HG03135 (cell line): ENCODE data around the gene SDK2.

Source experiments
- ATAC-seq: cut with Tn5 transposase; IDR thresholded peaks from one replicate; pipeline ENCODE4 v1.9.1; 2021; ENCODE audit warnings: mild to moderate bottlenecking, moderate library complexity; ENCODE audit not compliant: unreplicated experiment

SDK2 gene

DNA sequence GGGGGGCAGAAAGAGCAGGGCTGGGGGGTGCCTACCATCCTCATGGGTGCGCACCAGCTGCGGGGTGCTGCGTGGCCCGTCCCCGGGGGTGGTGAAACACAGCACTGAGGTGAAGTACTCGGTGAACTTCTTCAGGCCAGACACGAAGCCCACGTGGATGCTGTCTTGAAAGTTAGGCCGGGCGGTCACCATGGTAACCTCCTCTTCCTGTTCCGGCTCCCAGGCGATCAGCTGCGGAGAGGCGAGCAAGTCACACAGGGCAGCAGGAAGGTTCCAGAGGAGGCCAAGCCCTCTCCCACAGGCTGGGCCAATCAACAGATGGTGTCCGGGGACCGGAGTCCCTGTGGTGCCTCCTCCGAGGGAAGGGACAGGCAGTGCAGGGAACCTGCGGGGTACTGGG is 242.3 kb downstream of the SDK2 start:
- ATAC-seq, result no peak

DNA sequence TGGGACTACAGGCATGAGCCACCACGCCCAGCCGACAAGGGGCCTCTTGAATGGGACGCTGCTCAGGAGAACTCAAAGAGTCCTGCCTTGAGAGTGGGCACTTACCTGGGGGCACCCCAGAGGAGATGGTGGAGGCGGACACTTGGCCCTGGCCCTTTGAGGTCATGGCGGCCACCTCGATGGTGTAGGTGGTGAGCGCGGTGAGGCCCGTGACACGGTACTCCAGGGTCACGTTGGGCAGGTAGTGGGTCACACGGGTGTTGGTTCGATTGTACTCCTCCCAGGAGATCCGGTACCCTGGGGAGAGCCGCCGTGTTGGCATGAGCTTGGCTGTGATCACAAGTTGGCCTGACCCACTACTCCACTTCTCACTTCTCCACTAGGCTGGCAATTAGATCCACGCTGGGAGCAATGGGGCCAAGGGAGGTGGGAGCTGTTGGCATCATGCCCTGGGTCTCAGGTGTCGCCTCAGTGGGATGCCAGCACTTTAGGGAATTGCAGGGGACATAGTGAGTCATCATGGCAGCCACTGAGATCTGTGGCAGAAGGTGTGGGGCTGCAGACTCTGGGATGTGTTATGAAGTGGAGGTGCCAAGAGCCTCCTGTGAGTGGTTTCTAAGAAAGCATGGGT is 243.2 kb downstream of the SDK2 start:
- ATAC-seq, result no peak

DNA sequence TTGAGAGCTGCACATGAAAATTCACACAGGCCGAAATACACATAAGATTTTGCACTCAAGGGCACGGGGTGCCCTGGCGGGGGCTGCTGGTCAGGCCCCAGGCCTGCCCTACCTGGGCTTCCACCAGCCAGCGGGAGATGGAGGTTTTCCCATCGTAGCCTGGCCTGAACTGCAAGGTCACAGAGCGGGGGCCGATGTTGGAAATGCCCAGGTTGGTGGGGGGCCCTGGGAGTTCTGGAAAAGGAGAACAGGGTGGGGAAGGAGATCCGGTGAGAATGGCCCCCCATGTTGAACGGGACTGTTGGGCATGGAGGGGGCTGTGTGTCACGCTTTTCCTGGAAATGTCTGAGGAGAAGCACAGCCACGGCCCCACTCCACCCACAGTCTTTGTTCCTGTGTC is 245.2 kb downstream of the SDK2 start:
- ATAC-seq, result no peak

DNA sequence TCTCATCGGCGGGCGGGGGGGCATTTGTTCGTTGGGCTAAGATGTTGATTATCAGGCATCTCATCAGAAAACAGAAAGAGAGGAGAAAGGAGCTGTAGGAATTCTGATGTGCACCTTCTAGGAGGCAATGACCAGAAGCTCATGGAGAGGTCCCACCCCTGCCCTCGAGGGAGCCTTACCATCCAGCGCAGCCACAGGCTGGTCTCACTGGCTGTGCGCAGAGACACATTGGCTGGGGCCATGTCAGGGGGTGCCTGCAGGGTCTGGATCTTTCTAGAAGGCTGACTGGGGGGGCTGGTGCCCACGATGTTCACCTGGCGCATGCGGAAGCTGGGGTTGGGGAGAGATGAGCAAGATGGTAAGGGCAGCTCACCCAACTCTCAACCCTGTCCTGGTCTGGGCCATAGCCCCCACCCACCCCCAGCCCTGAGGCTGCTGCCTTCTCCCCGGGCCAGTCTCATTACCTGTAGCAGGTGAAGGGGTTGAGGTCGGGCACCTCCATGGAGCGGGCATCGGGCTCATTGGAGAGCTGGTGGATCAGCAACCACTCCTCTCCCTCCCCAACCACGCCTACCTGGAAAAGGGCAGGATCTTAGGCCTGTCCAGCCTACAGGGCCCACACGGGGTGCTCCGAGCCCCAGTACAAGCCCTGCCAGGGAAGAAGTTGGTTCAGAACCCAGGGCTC is 246.2 kb downstream of the SDK2 start:
- ATAC-seq, result no peak

DNA sequence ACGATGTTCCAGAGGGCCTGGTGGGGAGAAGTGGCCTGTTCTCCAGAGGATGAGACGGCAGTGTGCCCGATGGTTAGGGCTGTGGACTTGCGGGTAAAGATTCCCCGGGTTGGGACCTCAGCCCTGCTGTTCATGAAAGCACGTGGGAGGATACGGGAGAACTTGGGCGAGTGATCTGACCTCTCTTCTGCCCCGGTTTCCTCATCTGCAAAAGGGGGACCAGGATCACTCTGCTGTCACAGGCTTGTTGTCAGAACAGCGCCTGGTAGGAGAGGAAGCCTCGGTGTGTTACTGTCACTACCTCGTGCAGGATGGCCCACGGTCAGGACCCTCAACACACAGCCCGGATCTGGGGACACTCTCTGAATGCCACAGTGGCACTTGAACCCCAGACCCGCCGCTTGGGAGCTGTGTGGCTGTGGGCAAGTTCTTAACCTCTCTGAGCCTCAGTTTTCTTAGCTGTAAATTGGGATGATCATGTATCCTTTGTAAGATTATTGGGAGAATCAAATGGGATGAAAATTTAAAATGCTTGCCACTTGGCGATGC is 246.9 kb downstream of the SDK2 start:
- ATAC-seq, result no peak

DNA sequence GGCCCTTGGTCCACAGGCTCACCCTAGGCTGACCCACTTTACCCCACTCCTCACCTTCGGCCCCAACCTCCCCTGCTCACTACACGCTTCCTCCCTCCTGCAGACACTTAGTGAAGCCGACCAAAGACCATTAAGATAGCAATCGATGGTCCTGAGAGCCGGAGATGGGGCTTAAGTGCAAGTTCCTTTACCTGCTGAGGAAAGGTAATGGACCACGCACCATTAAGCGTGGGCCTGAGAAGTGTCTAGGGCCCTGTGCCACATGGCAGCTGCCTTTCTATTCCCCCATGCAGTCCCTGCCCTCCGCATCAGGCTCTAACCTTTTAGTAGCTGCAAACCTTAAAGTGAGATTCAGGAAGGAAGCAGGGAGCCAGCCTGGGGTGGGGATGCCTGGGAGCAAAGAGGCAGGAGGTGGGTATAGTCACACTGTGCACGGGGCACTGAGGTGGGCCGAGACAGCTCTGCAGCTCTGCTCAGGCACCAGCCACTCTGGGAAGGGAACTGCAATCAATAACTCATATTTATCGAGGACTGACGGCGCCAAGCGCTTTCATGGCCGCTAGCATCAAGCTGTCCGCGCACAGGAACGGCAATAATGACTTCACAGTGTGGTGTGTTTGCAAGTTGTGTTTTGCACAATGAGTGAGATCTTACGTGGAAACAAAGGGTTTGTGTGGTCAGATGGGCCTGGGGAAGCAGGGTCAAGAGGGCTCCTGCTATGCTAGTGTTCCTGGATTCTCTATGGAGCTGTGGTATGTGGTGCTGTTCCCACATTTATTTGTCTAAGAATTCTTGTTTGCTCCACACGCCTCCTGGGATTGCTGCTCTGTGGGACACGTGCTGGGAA is 247.6 kb downstream of the SDK2 start:
- ATAC-seq, result no peak

DNA sequence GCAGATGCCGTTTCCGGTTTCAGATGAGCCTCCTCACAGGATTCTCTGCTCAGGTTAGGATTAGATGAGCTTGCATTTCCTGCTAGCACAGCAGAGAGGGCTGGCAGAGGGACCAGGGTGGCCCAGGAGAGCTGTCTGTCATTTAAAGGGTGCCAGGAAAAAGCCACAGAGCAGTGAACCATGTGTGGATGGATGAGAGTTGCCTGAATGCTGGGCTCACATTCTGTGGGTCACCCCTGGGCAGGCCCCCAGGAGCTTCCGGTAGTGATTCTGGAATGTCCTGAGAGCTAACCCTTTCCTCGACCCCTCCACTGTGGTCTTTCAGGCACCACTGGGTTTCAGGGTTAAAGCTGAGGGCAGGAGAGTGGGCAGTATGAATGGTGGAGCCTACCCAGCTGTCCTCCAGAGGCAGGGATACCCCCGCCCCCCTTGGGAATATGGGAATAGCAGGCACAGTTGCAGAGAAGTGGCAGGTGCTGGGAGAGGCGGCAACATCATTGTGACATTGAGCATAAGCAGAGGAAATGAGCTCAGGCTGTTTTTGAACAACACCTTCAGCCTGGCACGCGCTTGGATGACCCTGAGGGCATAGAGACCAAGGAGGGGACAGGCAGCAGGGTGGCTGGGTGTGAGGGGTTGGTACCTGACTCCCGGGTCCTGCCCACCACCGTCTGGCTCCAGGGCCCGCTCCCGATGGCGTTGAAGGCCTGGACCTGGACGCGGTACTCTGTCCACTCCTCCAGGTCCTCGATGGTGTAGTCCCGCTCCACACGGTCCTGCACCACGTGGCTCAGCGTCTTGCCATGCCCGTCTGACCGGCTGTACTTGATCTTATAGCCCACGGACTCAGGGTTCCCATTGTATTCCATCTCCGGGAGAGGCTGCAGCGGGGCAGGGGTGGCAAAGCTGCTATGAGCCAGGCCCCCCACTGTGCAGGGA is 249.5 kb downstream of the SDK2 start:
- ATAC-seq, result no peak

DNA sequence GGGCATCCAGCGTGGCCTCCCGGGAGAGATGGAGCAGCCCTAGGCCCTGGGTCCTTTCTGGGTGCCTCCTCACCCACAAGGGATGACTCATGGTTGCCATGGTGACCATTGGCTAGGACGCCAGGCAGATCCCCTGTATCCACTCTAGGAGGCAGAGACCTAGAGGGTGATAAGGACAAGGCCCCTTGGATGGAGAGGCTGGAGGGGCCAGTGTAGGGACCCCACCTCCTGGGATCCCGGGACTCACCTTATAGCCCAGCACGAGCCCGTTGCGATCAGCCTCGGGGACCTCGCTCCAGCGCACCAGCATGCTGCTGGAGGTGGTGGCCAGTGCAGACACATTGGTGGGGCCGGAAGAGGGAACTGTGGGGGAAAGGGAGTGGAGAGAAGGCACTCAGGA is 250.3 kb downstream of the SDK2 start:
- no peak for ATAC-seq

DNA sequence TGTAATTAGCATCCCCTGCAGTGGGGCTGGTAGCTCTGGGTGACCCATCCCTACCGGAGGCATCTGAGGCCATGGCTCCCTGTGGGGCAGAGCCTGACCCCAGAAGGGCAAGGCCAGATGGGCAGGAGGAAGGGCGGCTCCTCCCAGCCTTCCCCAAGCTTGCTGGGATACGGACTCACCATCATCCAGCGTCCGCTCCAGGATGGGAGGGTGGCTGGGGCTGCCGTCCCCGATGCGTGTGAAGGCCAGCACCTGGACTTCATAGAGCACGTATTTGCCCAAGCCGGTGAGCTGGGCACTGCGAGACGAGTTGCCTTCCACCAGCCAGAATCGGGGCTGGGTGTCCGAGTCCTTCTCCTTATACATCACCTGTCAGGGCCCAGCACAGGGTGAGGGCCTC is 250.9 kb downstream of the SDK2 start:
- ATAC-seq, result no peak

DNA sequence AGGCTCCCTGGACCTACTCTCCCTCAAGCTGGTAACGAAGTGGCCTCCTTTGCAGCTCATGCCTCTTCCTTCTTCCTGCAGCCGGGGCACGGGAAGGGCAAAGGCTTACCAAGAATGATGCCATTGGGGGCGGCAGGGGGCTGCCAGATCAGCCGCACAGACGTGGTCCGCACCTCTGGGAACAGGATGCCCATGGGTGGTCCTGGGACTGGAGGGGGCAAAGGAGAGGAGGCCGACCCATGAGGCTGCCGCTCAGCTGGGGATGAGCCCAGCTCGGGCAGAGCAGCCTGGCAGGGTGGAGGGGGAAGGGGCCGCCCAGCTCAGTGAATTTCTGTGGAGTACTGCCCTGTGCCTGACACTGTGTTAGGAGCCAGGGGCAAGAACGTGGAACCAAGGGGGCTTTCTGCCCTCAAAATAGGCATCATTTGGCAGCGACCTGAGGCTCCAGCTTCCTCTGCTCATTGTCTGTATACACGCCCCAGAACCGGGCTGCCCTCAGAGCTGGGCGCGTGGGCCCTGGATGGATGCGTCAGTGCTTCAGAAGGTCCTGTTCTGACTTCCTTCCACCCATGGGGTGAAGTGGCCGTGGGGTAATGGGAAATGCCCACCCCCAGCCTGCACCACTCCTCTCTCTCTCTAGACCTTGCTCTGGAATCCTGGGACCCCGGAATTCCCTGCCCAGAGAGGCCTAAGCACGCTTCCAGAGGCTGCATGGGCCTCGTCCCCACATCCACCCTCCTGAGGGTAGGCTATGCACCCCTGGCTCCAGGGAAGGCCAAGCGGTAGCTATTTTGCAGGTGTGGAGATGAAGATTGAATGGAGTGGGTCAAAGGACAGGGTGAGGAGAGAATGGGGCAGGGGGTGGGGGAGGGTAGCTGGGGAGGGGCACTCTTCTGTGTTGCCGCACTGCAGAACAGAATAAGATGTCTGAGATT is 252.6 kb downstream of the SDK2 start:
- ATAC-seq, result no peak

DNA sequence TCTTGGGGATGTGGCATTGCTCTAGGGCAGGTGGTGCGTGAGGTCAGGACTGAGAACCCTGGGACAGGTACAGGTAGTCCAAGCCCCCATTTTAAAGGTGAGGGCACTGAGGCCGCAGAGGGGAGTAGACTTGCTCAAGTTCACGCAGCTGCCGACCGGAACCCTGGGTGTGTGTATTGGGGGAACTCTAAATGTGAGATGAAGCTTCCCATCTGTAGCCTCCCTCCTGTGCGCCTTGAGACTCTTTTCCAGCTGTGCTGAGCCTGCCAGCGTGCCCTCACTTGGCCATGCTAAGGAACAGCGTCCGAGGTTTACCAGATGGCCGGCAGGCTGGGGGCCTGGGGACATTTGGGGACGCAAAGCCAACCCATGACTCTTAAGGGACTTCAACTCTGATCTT is 253.4 kb downstream of the SDK2 start:
- ATAC-seq, result no peak

DNA sequence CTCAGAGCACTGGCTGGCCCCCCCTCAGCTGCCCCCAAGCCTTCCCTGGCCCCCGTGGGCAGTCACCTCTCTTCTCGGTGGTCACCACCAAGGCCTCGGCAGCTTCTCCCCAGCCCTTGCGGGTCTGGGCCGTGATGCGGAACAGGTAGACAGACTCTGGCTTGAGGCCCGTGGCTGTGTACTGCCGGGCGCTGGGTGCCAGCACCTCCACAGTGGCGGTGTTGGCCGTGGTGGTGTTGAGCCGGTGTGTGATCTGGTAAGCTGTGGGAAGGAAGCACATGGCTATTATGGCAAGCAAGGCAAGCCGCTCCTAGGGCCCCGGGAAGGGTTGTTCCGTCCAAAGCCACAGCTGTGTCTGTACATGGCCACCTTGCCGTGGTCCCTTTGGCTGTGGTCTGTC is 254.0 kb downstream of the SDK2 start:
- ATAC-seq, result no peak

DNA sequence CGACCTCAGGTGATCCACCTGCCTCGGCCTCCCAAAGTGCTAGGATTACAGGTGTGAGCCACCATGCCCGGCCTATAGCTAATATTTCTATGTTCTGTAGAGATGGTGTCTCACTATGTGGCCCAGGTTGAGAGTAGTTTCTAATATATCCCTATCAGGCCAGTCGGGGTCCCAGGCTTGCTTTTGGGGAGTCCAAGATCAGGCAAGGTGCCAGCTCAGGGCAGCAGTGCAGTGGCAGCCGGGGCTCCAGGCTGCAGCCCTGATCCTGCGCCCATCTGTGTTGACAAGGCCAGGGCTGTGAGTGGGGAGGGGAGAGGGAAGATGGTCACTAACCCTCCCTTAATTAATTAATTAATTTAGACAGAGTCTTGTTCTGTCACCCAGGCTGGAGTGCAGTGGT is 254.8 kb downstream of the SDK2 start:
- ATAC-seq, result no peak

DNA sequence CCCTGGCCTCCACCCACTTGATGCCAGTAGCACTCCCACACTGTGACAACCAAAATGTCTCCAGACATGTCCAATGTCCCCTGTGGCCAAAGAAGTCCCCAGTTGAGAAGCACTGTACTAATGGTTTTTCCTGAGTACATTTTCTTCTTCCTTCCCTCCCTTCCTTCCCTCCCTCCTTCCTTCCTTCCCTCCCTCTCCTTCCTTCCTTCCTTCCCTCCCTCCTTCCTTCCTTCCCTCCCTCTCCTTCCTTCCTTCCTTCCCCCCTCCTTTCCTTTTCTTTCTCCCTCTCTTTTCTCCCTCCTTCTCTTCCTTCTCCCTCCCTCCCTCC is 255.7 kb downstream of the SDK2 start:
- ATAC-seq, result no peak

DNA sequence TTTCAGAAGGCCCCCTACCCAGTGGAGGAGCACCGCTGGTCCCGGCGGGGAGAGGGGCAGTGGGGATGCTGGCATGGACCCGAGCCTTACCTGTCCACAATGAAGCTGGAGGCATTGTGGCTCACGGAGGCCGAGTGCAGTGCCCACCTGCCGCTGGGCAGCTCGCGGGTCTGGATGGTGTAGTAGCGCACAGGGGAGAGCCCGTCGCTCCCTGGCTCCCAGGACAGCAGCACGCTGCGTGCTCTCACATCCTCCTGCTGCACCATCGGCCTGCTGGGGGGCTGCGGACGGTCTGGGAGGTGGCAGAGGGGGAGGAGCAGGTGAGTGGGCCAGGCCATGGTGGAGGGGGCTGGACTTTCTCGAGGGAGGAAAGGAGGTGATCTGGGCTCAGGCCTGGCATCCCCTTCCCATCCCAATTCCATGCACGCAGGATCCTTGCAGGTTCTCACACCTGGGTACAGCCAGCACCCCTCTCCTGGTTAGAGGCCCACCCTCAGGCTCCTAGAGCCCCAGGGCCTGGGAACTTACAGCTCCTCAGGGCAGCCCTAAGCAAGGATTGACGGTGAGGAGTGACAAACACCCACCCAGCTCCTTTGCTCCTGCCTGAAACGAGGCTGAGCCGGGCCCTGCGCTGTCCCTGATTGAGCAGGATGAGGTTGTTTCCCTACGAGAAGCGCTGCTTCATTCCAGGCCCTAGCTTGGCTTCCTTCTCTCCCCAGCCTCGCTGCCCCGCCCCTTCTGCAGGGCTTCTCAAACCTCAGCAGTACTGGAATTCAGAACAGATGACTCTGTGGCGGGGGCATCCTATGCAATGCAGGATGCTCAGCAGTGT is 256.3 kb downstream of the SDK2 start:
- no peak for ATAC-seq

DNA sequence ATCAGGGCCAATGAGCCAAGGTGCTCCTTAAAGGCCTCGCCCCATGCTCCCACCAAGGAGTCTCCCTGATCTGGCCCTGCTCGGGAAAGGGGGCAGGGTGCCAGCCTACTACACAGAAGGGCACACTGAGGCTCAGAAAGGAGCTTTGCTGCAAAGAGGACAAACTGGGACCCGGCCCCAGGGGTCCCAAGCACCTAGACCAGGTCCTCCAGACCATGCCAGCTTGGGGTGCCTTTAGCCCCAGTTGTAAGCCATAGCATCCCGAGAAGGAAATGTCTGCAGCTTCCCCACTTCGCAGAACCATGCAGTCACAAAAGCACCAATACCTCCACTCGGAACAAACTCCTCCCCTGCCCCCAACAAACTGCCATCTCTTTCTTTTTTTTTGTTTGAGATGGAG is 257.7 kb downstream of the SDK2 start:
- ATAC-seq, result no peak

DNA sequence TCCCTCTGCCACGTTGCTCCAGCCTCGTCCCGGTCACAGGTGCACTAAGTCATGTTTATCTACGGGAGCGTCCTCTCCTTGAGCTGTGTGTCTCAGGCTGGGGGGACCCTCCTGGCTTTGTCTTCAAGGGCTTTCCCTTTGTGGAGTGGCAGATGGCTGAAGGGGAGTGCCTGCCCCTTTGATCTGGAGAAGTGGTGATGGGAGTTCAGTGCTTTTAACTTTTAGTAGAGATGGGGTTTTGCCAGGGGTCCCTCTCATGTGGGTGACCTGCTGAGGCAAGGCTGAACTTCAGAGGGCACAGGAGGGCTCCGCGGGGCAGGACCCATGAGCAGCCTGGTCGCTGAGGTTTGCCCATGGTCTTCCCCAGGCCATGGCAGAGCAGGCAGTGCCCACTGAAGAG is 259.3 kb downstream of the SDK2 start:
- no peak for ATAC-seq

DNA sequence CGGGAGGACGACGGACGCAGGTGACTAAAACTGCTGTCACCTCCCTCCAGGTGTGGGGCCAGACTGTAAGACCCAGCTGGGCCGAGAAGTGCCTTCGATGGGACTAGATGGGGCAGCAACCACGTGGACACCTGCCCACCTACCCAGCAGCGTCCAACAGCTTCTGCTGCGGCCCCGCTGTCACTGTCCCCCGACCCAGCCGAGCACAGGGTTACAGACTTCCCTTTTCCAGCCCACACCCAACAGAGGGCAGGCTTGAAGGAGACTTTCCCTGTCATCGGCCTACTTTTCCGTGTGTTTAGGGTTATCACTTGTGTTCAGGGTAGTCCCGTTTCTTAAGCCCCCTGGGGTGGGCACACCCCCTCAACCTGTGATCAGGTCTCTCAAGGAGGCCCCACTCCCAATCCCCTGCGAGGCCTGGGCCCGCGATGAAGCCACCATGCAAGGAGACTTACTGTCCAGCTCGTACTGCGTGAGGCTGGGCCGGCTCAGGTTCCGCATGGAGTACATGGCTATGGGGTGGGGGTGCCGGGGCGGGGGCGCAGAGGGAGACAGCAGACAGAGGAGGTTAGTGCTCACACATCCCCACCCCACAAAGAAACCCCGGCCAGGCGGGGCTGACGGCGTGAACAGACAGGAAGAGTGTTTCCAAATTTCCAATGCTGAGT is 263.7 kb downstream of the SDK2 start:
- no peak for ATAC-seq
